Nephron (organoid): ENCODE data around the gene PCNX2.
A peak's percentile ranks its signal among the peaks of the same experiment; 100 is the strongest.

Source experiments
- H3K27ac Mint-ChIP-seq, 3 experiments: 2 replicates each; pipeline ENCODE4 v1.8.0; 2020; ENCODE audit warnings: mixed read lengths in 3 of 3, mild to moderate bottlenecking in 2 of 3, moderate library complexity in 1 of 3
- H3K27me3 Mint-ChIP-seq: 2 replicates; pipeline ENCODE4 v1.8.0; 2021; ENCODE audit warnings: low read depth, mild to moderate bottlenecking, moderate library complexity, mixed read lengths
- H3K36me3 Mint-ChIP-seq: 2 replicates; pipeline ENCODE4 v1.8.0; 2020; ENCODE audit warnings: low read depth, mixed read lengths
- H3K4me1 Mint-ChIP-seq: 2 replicates; pipeline ENCODE4 v1.8.0; 2020; ENCODE audit warnings: mixed read lengths
- H3K4me3 Mint-ChIP-seq, 3 experiments: 2 replicates each; pipeline ENCODE4 v1.8.0; 2020; ENCODE audit warnings: mild to moderate bottlenecking in 3 of 3, mixed read lengths in 3 of 3, moderate library complexity in 2 of 3
- H3K9me3 Mint-ChIP-seq: 2 replicates; pipeline ENCODE4 v1.8.0; 2020; ENCODE audit warnings: mixed read lengths
- CTCF ChIP-seq, 3 experiments: fragments of 200-600 bp; sonication (generic); IDR thresholded peaks; one replicate each; pipeline ENCODE4 v1.5.0; 2021; ENCODE audit warnings: antibody characterized with exemption in 3 of 3; ENCODE audit not compliant: unreplicated experiment in 3 of 3

PCNX2 gene

GRCh38 chr1:233293556-233294446 is 1.7 kb downstream of the PCNX2 start:
- H3K36me3 Mint-ChIP-seq: no peaks in the 10 kb centered on the region
- no peaks in the 10 kb centered on the region for H3K9me3 Mint-ChIP-seq
- peaks cover 11% of the 10 kb centered on the region for H3K4me1 Mint-ChIP-seq
- no peak overlapping the region for H3K27ac Mint-ChIP-seq
- H3K4me3 Mint-ChIP-seq: peak overlapping the region; percentile 43 to 69 (median 62)
- no peak for TF ChIP-seq CTCF (IDR thresholded peaks at IDR 0.05; ENCODE audit: unreplicated experiment in 3 of 3)
- peaks cover 18% of the 10 kb centered on the region for H3K27me3 Mint-ChIP-seq

- peaks cover 18% of the 10 kb centered on the region for H3K27me3 Mint-ChIP-seq
- no peak overlapping the region for H3K27ac Mint-ChIP-seq
- H3K9me3 Mint-ChIP-seq: no peaks in the 10 kb centered on the region
- peaks cover 6% of the 10 kb centered on the region for H3K4me1 Mint-ChIP-seq
- TF ChIP-seq CTCF (IDR thresholded peaks at IDR 0.05; ENCODE audit: unreplicated experiment in 3 of 3): no peak
- H3K4me3 Mint-ChIP-seq: no peak overlapping the region
- H3K36me3 Mint-ChIP-seq: no peaks in the 10 kb centered on the region
Measured at GRCh38 chr1:233290396-233291034, 5.0 kb downstream of the PCNX2 start.

- Mint-ChIP-seq H3K9me3 (no peaks in the 10 kb centered on the region), H3K27ac (no peak overlapping the region), H3K4me1 (peaks cover 1% of the 10 kb centered on the region), H3K4me3 (no peak overlapping the region), H3K27me3 (peaks cover 13% of the 10 kb centered on the region), H3K36me3 (no peaks in the 10 kb centered on the region)
- no peak for TF ChIP-seq CTCF (IDR thresholded peaks at IDR 0.05; ENCODE audit: unreplicated experiment in 3 of 3)
Measured at GRCh38 chr1:233289676-233290075, 5.8 kb downstream of the PCNX2 start.

- no peak for TF ChIP-seq CTCF (IDR thresholded peaks at IDR 0.05; ENCODE audit: unreplicated experiment in 3 of 3)
- Mint-ChIP-seq H3K9me3 (no peaks in the 10 kb centered on the region), H3K4me1 (no peaks in the 10 kb centered on the region), H3K4me3 (no peak overlapping the region), H3K36me3 (no peaks in the 10 kb centered on the region), H3K27me3 (no peaks in the 10 kb centered on the region), H3K27ac (no peak overlapping the region)
Measured at GRCh38 chr1:233282582-233282886, 13.0 kb downstream of the PCNX2 start.

GRCh38 chr1:233281711-233282581 is 13.6 kb downstream of the PCNX2 start:
- no peak for TF ChIP-seq CTCF (IDR thresholded peaks at IDR 0.05; ENCODE audit: unreplicated experiment in 3 of 3)
- no peak overlapping the region for H3K4me3 Mint-ChIP-seq
- no peaks in the 10 kb centered on the region for H3K4me1 Mint-ChIP-seq
- H3K27me3 Mint-ChIP-seq: no peaks in the 10 kb centered on the region
- no peak overlapping the region for H3K27ac Mint-ChIP-seq
- H3K36me3 Mint-ChIP-seq: no peaks in the 10 kb centered on the region
- no peaks in the 10 kb centered on the region for H3K9me3 Mint-ChIP-seq
